IMR-90 (cell line): Measurements from ENCODE around the gene TTC21A. TPM values are rescaled to one million over a fixed set of nuclear protein-coding genes. Genes with fewer than 3 reads are reported as not detected.

ENCODE experiments used
- ATAC-seq: fragments of 200-7000 bp; cut with Tn5 transposase; 2 replicates; pipeline ENCODE4 v1.9.1; 2020; ENCODE audit warnings: low read depth, mild to moderate bottlenecking, moderate library complexity
- BruUV-seq: library from RNA; stranded (reverse); fragments of 400-500 nt; replicated peaks from 2 replicates; lab custom pipeline; 2021; lab: Mats Ljungman, UMichigan
- CTCF ChIA-PET: fragments of 300-600 bp; formaldehyde crosslinking; extraction: SDS; loops from one replicate; lab custom pipeline; 2021; ENCODE audit warnings: antibody characterized with exemption; lab: Yijun Ruan, JAX
- POLR2A ChIA-PET: fragments of 300-600 bp; sonication (Branson Sonifier 250); formaldehyde crosslinking; loops from one replicate; lab custom pipeline; 2022; ENCODE audit warnings: antibody characterized with exemption; ENCODE audit not compliant: unreplicated experiment; lab: Charles Lee
- DNase-seq: peaks from one replicate; pipeline ENCODE4 v3.0.0; 2013
- H2AFZ ChIP-seq: replicated peaks from 2 replicates; pipeline ENCODE3; 2013; ENCODE audit warnings: low read length, mild to moderate bottlenecking; ENCODE audit not compliant: poor library complexity
- H2AK5ac ChIP-seq: 2 replicates; pipeline ENCODE4 v1.6.1; 2013; ENCODE audit warnings: low read depth, low read length, inconsistent platforms
- H2AK9ac ChIP-seq: replicated peaks from 2 replicates; pipeline ENCODE3; 2013; ENCODE audit warnings: mild to moderate bottlenecking, low read depth, low read length, moderate library complexity; ENCODE audit not compliant: poor library complexity
- H2BK120ac ChIP-seq: 2 replicates; pipeline ENCODE4 v1.6.1; 2013; ENCODE audit warnings: low read depth, low read length, inconsistent platforms
- H2BK15ac ChIP-seq: 3 replicates; pipeline ENCODE4 v1.6.1; 2013; ENCODE audit warnings: low read depth, low read length, inconsistent platforms
- H2BK20ac ChIP-seq: 2 replicates; pipeline ENCODE4 v1.6.1; 2013; ENCODE audit warnings: low read depth, mild to moderate bottlenecking, inconsistent platforms, low read length, moderate library complexity
- H2BK5ac ChIP-seq: 2 replicates; pipeline ENCODE4 v1.6.1; 2013; ENCODE audit warnings: mild to moderate bottlenecking, low read depth, low read length, inconsistent platforms; ENCODE audit not compliant: poor library complexity, severe bottlenecking
- H3K14ac ChIP-seq: replicated peaks from 2 replicates; pipeline ENCODE4 v1.6.1; 2013; ENCODE audit warnings: low read depth, low read length, inconsistent platforms
- H3K18ac ChIP-seq: 2 replicates; pipeline ENCODE4 v1.6.1; 2013; ENCODE audit warnings: low read depth, low read length, control low read depth
- H3K23ac ChIP-seq: 2 replicates; pipeline ENCODE4 v1.6.1; 2013; ENCODE audit warnings: low read depth, low read length, inconsistent platforms
- H3K27ac ChIP-seq: 2 replicates; pipeline ENCODE4 v1.5.1; 2013; ENCODE audit warnings: mild to moderate bottlenecking, control low read depth, low read length; ENCODE audit not compliant: insufficient read depth
- H3K27me3 ChIP-seq: 2 replicates; pipeline ENCODE4 v1.6.1; 2013; ENCODE audit warnings: low read length; ENCODE audit not compliant: control insufficient read depth, insufficient read depth
- H3K36me3 ChIP-seq: 2 replicates; pipeline ENCODE4 v1.6.1; 2013; ENCODE audit warnings: low read length, mixed read lengths; ENCODE audit not compliant: control insufficient read depth, insufficient read depth
- H3K4ac ChIP-seq: 2 replicates; pipeline ENCODE4 v1.6.1; 2013; ENCODE audit warnings: low read depth, low read length, inconsistent platforms
- H3K4me1 ChIP-seq: 2 replicates; pipeline ENCODE4 v1.6.1; 2013; ENCODE audit warnings: low read length, mixed read lengths; ENCODE audit not compliant: control insufficient read depth, insufficient read depth
- H3K4me2 ChIP-seq: 2 replicates; pipeline ENCODE4 v1.6.1; 2013; ENCODE audit warnings: low read depth, mild to moderate bottlenecking, control low read depth, low read length, moderate library complexity
- H3K4me3 ChIP-seq: 2 replicates; pipeline ENCODE4 v1.5.1; 2013; ENCODE audit warnings: low read depth, mild to moderate bottlenecking, control low read depth, low read length, moderate library complexity; ENCODE audit not compliant: insufficient read depth
- H3K56ac ChIP-seq: 2 replicates; pipeline ENCODE4 v1.6.1; 2013; ENCODE audit warnings: low read length, inconsistent platforms; ENCODE audit not compliant: insufficient read depth; ENCODE audit errors: extremely low read depth
- H3K79me1 ChIP-seq, 2 experiments: 2 replicates each; pipeline ENCODE4 v1.6.1; 2013; ENCODE audit warnings: low read length in 2 of 2, inconsistent platforms in 1 of 2, low read depth in 1 of 2
- H3K9ac ChIP-seq: 2 replicates; pipeline ENCODE4 v1.6.1; 2013; ENCODE audit warnings: low read depth, low read length, control low read depth
- H3K9me1 ChIP-seq: 2 replicates; pipeline ENCODE4 v1.6.1; 2013; ENCODE audit warnings: low read length, inconsistent platforms; ENCODE audit not compliant: insufficient read depth
- H3K9me3 ChIP-seq: 2 replicates; pipeline ENCODE4 v1.6.1; 2013; ENCODE audit warnings: low read length; ENCODE audit not compliant: control insufficient read depth, insufficient read depth
- H4K20me1 ChIP-seq: 2 replicates; pipeline ENCODE4 v1.6.1; 2013; ENCODE audit warnings: low read length, inconsistent platforms; ENCODE audit not compliant: insufficient read depth
- H4K5ac ChIP-seq: 2 replicates; pipeline ENCODE4 v1.6.1; 2013; ENCODE audit warnings: mild to moderate bottlenecking, low read depth, low read length, control low read depth
- H4K8ac ChIP-seq, 2 experiments: 2 replicates each; pipeline ENCODE4 v1.6.1; 2013; ENCODE audit warnings: low read depth in 2 of 2, low read length in 2 of 2, control low read depth in 1 of 2, inconsistent platforms in 1 of 2
- H4K91ac ChIP-seq: 2 replicates; pipeline ENCODE4 v1.6.1; 2013; ENCODE audit warnings: low read depth, low read length, inconsistent platforms; ENCODE audit not compliant: insufficient read depth
- CEBPB ChIP-seq: IDR thresholded peaks from 2 replicates; pipeline ENCODE4 v1.6.1; 2012; ENCODE audit warnings: low read depth, low read length, improper control_type of control experiment
- RAD21 ChIP-seq: IDR thresholded peaks from 2 replicates; pipeline ENCODE4 v1.6.1; 2012; ENCODE audit warnings: low read length, improper control_type of control experiment
- RFX5 ChIP-seq: IDR thresholded peaks from 2 replicates; pipeline ENCODE4 v1.8.0; 2012; ENCODE audit warnings: low read depth, mild to moderate bottlenecking, low read length, moderate library complexity
- WGBS, 2 experiments: methylation state at CpG; one replicate each; pipeline versions ENCODE4 v1.1.5 to v1.1.7; 2013; ENCODE audit warnings: missing lambda C conversion rate in 2 of 2; ENCODE audit not compliant: insufficient read length in 1 of 2; ENCODE audit errors: extremely low coverage in 2 of 2; 5-methylcytosine and 5-hydroxymethylcytosine counted together
- dilution Hi-C: fragments of 300-500 bp; cut with HindIII; formaldehyde crosslinking; loops from one replicate; pipeline ENCODE4 v1.14.3; 2018; ENCODE audit warnings: low sequenced_read_pairs; ENCODE audit not compliant: unreplicated experiment
- in situ Hi-C: fragments of 300-500 bp; cut with MboI; formaldehyde crosslinking; loops from 3 replicates; pipeline ENCODE4 v1.14.3; 2019; ENCODE audit warnings: low sequenced_read_pairs, inconsistent platforms, mixed read lengths
- intact Hi-C: fragments of 100-400 bp; cut with micrococcal nuclease; formaldehyde crosslinking; loops from 2 replicates; pipeline ENCODE4 v1.10.0; 2022
- polyA plus RNA-seq, 3 experiments: library from polyadenylated mRNA; depleted of rRNA; stranded (reverse); fragments of >200 nt; gene quantifications; 2 replicates each; pipeline ENCODE4 v1.2.3, GENCODE V29; 2012; ENCODE audit warnings: low replicate concordance in 1 of 3
- total RNA-seq: library from RNA; depleted of rRNA; stranded (reverse); fragments of >200 nt; gene quantifications from 2 replicates; pipeline ENCODE4 v1.2.3, GENCODE V29; 2012

Gene TTC21A
- total and polyA plus RNA-seq, 2 of the 4 experiments (the other 2 are of a cell fraction): 0.90 to 1.8 TPM

GRCh38 chr3:39156421-39156820 lies 48.9 kb downstream of the TTC21A start:
- no peak overlapping the region for H4K8ac ChIP-seq
- peaks cover 11% of the 10 kb centered on the region for H3K4me1 ChIP-seq
- H3K4me2 ChIP-seq: no peak overlapping the region
- no peak overlapping the region for H2AK9ac ChIP-seq
- H3K79me1 ChIP-seq: peaks cover 0 to 15% of the 10 kb centered on the region in 2 experiments; a peak in 2 of 4 replicates
- no peak overlapping the region for H4K5ac ChIP-seq
- H3K36me3 ChIP-seq: no peaks in the 10 kb centered on the region
- no peak overlapping the region for H2BK120ac ChIP-seq
- WGBS, 2 experiments: no CpG with 5 or more reads among the region's 4 CpGs
- no peak for ATAC-seq
- H2BK5ac ChIP-seq: no peak overlapping the region
- no peak overlapping the region for H2AFZ ChIP-seq
- no peak overlapping the region for H3K27ac ChIP-seq
- no peak overlapping the region for H3K18ac ChIP-seq
- dilution Hi-C loops: no loop called here
- CTCF ChIA-PET: no interaction called here
- peaks cover 6% of the 10 kb centered on the region for H3K27me3 ChIP-seq
- H2BK15ac ChIP-seq: no peak overlapping the region
- H3K9ac ChIP-seq: no peak overlapping the region
- in situ Hi-C loops: no loop called here
- H3K56ac ChIP-seq: no peak overlapping the region
- peaks cover 13% of the 10 kb centered on the region for H4K20me1 ChIP-seq
- no peak overlapping the region for H3K14ac ChIP-seq
- no peak overlapping the region for H3K4me3 ChIP-seq
- H2AK5ac ChIP-seq: no peak overlapping the region
- no peak overlapping the region for H3K23ac ChIP-seq
- H3K4ac ChIP-seq: no peak overlapping the region
- POLR2A ChIA-PET: no interaction called here
- BruUV-seq: no TSS peak
- no peak overlapping the region for H4K91ac ChIP-seq
- no peak overlapping the region for H2BK20ac ChIP-seq
- H3K9me3 ChIP-seq: no peaks in the 10 kb centered on the region
- no peak for DNase-seq
- H3K9me1 ChIP-seq: no peaks in the 10 kb centered on the region; the same call in 1 of the 2 replicates
- TF ChIP-seq CEBPB: no peak
- no peak for TF ChIP-seq RAD21
- TF ChIP-seq RFX5: no peak
- intact Hi-C loops: no loop called here
